Activated CD4-positive, CD25-positive, alpha-beta regulatory T cell treated with anti-CD3 and anti-CD28 coated beads, Interleukin-2, amount 50 U/mL, for 16 hours (primary cell): ENCODE data around the gene LRRK1.
"Not testable (repeated sequence)": the region's sequence is repeated elsewhere in the genome, so short reads cannot be mapped to it uniquely, and the experiment has no call there.

Source experiments
- DNase-seq: peaks from one replicate; pipeline ENCODE4 v3.0.0-alpha.2; 2020; ENCODE audit warnings: low read depth, low spot score

The LRRK1 gene

GRCh38 chr15:101092156-101092866 lies 173.2 kb downstream of the LRRK1 start:
- no peak for DNase-seq

- no peak for DNase-seq
Measured at GRCh38 chr15:101092867-101093202, 173.7 kb downstream of the LRRK1 start.

GRCh38 chr15:101093958-101094357 lies 174.8 kb downstream of the LRRK1 start:
- no peak for DNase-seq

GRCh38 chr15:101095796-101096406 lies 176.7 kb downstream of the LRRK1 start:
- DNase-seq: not testable (repeated sequence)

- DNase-seq: no peak
Measured at GRCh38 chr15:101097111-101097510, 178.0 kb downstream of the LRRK1 start.

GRCh38 chr15:101099183-101099582 lies 180.0 kb downstream of the LRRK1 start:
- no peak for DNase-seq

GRCh38 chr15:101100118-101100517 lies 181.0 kb downstream of the LRRK1 start:
- DNase-seq: no peak

GRCh38 chr15:101100593-101101442 lies 181.7 kb downstream of the LRRK1 start:
- DNase-seq: no peak

- DNase-seq: no peak
Measured at GRCh38 chr15:101101676-101102075, 182.5 kb downstream of the LRRK1 start.

GRCh38 chr15:101102746-101103145 lies 183.6 kb downstream of the LRRK1 start:
- no peak for DNase-seq

- DNase-seq: no peak
Measured at GRCh38 chr15:101103598-101103997, 184.4 kb downstream of the LRRK1 start.

- DNase-seq: no peak
Measured at GRCh38 chr15:101104141-101104540, 185.0 kb downstream of the LRRK1 start.

- DNase-seq: no peak
Measured at GRCh38 chr15:101105059-101105891, 186.1 kb downstream of the LRRK1 start.

GRCh38 chr15:101107101-101107500 lies 187.9 kb downstream of the LRRK1 start:
- DNase-seq: no peak

GRCh38 chr15:101107625-101108460 lies 188.7 kb downstream of the LRRK1 start:
- no peak for DNase-seq

GRCh38 chr15:101108461-101108775 lies 189.3 kb downstream of the LRRK1 start:
- DNase-seq: no peak

GRCh38 chr15:101108791-101109190 lies 189.6 kb downstream of the LRRK1 start:
- DNase-seq: no peak

GRCh38 chr15:101110681-101111569 lies 191.8 kb downstream of the LRRK1 start:
- DNase-seq: no peak

GRCh38 chr15:101111570-101112262 lies 192.6 kb downstream of the LRRK1 start:
- DNase-seq: no peak
